ENCODE data around the gene GADD45B.

DNA sequence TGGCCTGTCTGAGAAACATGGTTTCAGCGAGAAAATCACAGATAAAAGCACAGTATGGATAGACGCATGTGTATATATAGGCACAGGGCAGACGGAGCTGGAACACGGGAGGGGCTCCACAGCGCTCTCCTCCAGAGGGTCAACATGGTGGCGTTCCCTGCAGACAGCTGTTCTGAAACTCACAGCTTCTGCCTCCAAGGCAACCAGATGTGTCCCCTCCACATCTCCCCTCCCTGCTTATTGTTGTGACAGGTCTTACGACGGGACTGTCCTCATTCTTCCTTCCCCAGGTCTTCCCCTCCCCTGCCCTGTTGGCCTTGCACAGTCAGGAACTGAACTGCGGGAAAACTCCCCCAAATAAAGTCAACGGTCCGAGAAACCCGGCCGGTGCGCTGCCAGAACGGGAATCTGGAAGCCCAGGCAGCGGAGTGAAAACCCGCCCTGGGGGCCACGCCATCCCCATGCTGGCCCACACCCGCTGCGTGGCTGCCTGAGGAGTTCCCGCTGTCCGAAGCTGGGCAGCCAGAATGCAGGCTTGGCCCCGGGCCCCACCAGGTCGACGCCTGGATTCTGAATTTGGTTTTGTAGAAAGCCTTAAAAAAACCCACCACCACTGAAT, 45.9 kb upstream of the GADD45B start:
- TF ChIP-seq POLR2A (IDR thresholded peaks at IDR 0.05; ENCODE audit: low read length) (no peak), GATA1 (IDR thresholded peaks at IDR 0.05; ENCODE audit: low read depth, low read length) (no peak)
